AG20443 (cell line): ENCODE results near the gene SLC6A7.

Experiments used
- DNase-seq: peaks from one replicate; pipeline ENCODE4 v3.0.0; 2012; ENCODE audit warnings: low spot score, mixed read lengths

Gene SLC6A7

GRCh38 chr5:150192462-150192861 is 2.6 kb downstream of the SLC6A7 start:
- no peak for DNase-seq

GRCh38 chr5:150195736-150196485 is 6.0 kb downstream of the SLC6A7 start:
- DNase-seq: no peak

- no peak for DNase-seq
Measured at GRCh38 chr5:150196514-150196913, 6.7 kb downstream of the SLC6A7 start.

GRCh38 chr5:150196986-150197385 is 7.1 kb downstream of the SLC6A7 start:
- no peak for DNase-seq

- no peak for DNase-seq
Measured at GRCh38 chr5:150197476-150197875, 7.6 kb downstream of the SLC6A7 start.

- DNase-seq: no peak
Measured at GRCh38 chr5:150202501-150202900, 12.6 kb downstream of the SLC6A7 start.

- no peak for DNase-seq
Measured at GRCh38 chr5:150203832-150204589, 14.1 kb downstream of the SLC6A7 start.

- no peak for DNase-seq
Measured at GRCh38 chr5:150204590-150204960, 14.7 kb downstream of the SLC6A7 start.

- no peak for DNase-seq
Measured at GRCh38 chr5:150206098-150206778, 16.4 kb downstream of the SLC6A7 start.

GRCh38 chr5:150206779-150207115 is 16.9 kb downstream of the SLC6A7 start:
- DNase-seq: no peak

- DNase-seq: peak; percentile 78
Measured at GRCh38 chr5:150208187-150209098, 18.6 kb downstream of the SLC6A7 start.

- peak; percentile 48 for DNase-seq
Measured at GRCh38 chr5:150209099-150209635, 19.3 kb downstream of the SLC6A7 start.

GRCh38 chr5:150210644-150211043 is 20.8 kb downstream of the SLC6A7 start:
- DNase-seq: no peak

GRCh38 chr5:150211156-150212030 is 21.5 kb downstream of the SLC6A7 start:
- no peak for DNase-seq

GRCh38 chr5:150213530-150213929 is 23.7 kb downstream of the SLC6A7 start:
- peak; percentile 72 for DNase-seq

GRCh38 chr5:150214289-150214688 is 24.4 kb downstream of the SLC6A7 start:
- peak; percentile 77 for DNase-seq

GRCh38 chr5:150215979-150216944 is 26.4 kb downstream of the SLC6A7 start:
- DNase-seq: no peak

GRCh38 chr5:150217038-150217437 is 27.2 kb downstream of the SLC6A7 start:
- DNase-seq: no peak
